Activated CD8-positive, alpha-beta T cell treated with anti-CD3 and anti-CD28 coated beads for 36 hours (primary cell): ENCODE data around the gene TAPT1. TPM values are rescaled to one million over a fixed set of nuclear protein-coding genes. Genes with fewer than 3 reads are reported as not detected.

Experiments
- ATAC-seq: fragments of 200-7000 bp; cut with Tn5 transposase; one replicate; pipeline ENCODE4 v1.10.0; 2021; ENCODE audit warnings: mild to moderate bottlenecking, moderate library complexity
- CTCF ChIA-PET: fragments of 350-600 bp; sonication (Branson Sonifier 250); formaldehyde crosslinking; loops from one replicate; lab custom pipeline; 2021; ENCODE audit warnings: antibody characterized with exemption; lab: Charles Lee
- POLR2A ChIA-PET: fragments of 350-600 bp; sonication (Branson Sonifier 250); formaldehyde crosslinking; loops from one replicate; lab custom pipeline; 2021; ENCODE audit warnings: antibody characterized with exemption; lab: Charles Lee
- DNase-seq: peaks from one replicate; pipeline ENCODE4 v3.0.0-alpha.2; 2020
- H3K27ac Mint-ChIP-seq: one replicate; pipeline ENCODE4 v1.8.0; 2021; ENCODE audit warnings: mild to moderate bottlenecking, mixed read lengths
- H3K27me3 Mint-ChIP-seq: one replicate; pipeline ENCODE4 v1.8.0; 2021; ENCODE audit warnings: mixed read lengths
- H3K36me3 Mint-ChIP-seq: one replicate; pipeline ENCODE4 v1.8.0; 2021; ENCODE audit warnings: low read depth, mixed read lengths
- H3K4me1 Mint-ChIP-seq: one replicate; pipeline ENCODE4 v1.8.0; 2021; ENCODE audit warnings: low read depth, mixed read lengths
- H3K4me3 Mint-ChIP-seq: one replicate; pipeline ENCODE4 v1.8.0; 2021; ENCODE audit warnings: mild to moderate bottlenecking, moderate library complexity, mixed read lengths
- H3K9me3 Mint-ChIP-seq: one replicate; pipeline ENCODE4 v1.8.0; 2021; ENCODE audit warnings: mixed read lengths
- intact Hi-C: fragments of 100-400 bp; cut with micrococcal nuclease; formaldehyde crosslinking; loops from one replicate; pipeline ENCODE4 v1.10.0; 2022
- total RNA-seq, 2 experiments: library from RNA; stranded (reverse); gene quantifications; one replicate each; pipeline ENCODE4 v1.2.3, GENCODE V29; 2021
- TF ChIP-seq, protein P1 (sequence below): fragments of 200-600 bp; IDR thresholded peaks from one replicate; pipeline ENCODE4 v1.8.0; 2022; ENCODE audit warnings: antibody characterized with exemption, mild to moderate bottlenecking

The TAPT1 gene
- total RNA-seq, 2 experiments from 2014 or later: 34.2 to 35.5 TPM

DNA sequence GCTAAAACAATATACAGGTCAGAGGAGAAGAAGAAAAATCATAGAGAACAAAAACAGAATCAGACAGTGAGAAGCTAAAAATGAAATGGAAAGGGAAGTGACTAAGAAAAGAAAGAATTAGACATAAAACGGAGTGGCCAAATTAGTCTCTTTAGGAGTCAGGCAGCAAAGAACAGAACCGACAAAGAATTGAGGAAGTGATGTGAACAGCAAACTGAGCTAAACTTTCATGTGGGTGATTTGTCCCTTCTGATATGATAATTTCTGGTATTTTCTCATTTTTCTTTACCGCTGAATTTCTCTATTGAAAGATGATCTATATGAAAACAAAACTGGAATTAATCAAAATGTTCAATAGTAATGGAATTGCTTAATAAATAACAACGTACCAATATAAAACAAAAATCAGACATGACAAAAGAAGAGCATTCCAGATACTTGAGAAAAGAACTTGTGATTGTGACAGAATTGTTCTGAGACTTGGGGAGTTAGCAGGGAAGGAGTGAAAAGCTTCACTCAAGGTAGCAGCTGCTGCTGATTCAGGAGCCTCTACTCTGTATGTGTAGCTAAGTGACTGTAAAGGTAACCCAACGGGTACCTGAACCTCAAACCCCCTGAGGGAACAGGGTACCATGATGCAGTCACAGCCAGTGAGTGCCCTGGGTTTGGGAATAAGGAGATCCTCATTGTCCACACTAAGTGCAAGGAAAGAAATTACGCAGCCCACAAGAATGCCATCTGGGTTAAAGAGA lies 8.8 kb downstream of the TAPT1 start:
- H3K27me3 Mint-ChIP-seq: no peaks in the 10 kb centered on the region
- CTCF ChIA-PET: interaction anchor here (0.7 to 9.7 kb wide), 4 partner anchors 9 to 47 kb away, joined by 3 to 77 read pairs (median 3); partner anchors contain the start of gene TAPT1
- H3K27ac Mint-ChIP-seq: peak overlapping the region; percentile 52
- no peaks in the 10 kb centered on the region for H3K9me3 Mint-ChIP-seq
- intact Hi-C loops: no loop called here
- peak overlapping the region; percentile 47 for H3K4me3 Mint-ChIP-seq
- peaks cover 71% of the 10 kb centered on the region for H3K4me1 Mint-ChIP-seq
- DNase-seq: no peak
- H3K36me3 Mint-ChIP-seq: peaks cover 37% of the 10 kb centered on the region
- peak; percentile 79 for ATAC-seq
- POLR2A ChIA-PET: interaction anchor here (0.8 kb wide), 1 partner anchor 8 kb away, joined by 4 read pairs; no protein-coding TSS in a partner anchor
- TF ChIP-seq, protein P1, sequence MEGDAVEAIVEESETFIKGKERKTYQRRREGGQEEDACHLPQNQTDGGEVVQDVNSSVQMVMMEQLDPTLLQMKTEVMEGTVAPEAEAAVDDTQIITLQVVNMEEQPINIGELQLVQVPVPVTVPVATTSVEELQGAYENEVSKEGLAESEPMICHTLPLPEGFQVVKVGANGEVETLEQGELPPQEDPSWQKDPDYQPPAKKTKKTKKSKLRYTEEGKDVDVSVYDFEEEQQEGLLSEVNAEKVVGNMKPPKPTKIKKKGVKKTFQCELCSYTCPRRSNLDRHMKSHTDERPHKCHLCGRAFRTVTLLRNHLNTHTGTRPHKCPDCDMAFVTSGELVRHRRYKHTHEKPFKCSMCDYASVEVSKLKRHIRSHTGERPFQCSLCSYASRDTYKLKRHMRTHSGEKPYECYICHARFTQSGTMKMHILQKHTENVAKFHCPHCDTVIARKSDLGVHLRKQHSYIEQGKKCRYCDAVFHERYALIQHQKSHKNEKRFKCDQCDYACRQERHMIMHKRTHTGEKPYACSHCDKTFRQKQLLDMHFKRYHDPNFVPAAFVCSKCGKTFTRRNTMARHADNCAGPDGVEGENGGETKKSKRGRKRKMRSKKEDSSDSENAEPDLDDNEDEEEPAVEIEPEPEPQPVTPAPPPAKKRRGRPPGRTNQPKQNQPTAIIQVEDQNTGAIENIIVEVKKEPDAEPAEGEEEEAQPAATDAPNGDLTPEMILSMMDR: no peak

DNA sequence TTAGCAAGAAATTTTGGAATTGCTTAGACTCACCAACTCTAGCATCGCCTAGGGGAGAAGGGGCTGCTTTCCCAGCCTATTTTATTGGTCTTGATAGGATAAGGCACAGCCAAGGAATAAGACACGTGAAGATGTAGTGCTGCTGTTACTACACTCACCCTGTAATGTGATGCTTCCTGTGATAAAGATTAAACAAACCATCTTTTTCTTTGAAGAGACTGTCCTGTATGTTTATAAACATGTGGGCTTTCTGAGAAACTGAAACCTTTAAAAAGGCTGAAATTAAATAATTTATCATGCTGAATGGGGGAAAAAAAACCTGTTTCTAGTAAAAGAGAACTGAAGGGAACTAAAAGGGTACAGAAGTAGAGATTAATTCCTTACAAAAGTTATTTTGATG lies 13.2 kb downstream of the TAPT1 start:
- Mint-ChIP-seq H3K27me3 (no peaks in the 10 kb centered on the region), H3K4me3 (no peak overlapping the region), H3K9me3 (no peaks in the 10 kb centered on the region), H3K36me3 (peaks cover 43% of the 10 kb centered on the region), H3K4me1 (peaks cover 68% of the 10 kb centered on the region), H3K27ac (no peak overlapping the region)
- ATAC-seq (no peak), DNase-seq (no peak)
- ChIA-PET CTCF (interaction anchor here (0.8 to 9.7 kb wide), 8 partner anchors 6 to 187 kb away, joined by 3 to 77 read pairs (median 3); no protein-coding TSS in a partner anchor), POLR2A (interaction anchor here (1.2 to 1.3 kb wide), 2 partner anchors 11 to 15 kb away, joined by 4 to 5 read pairs; no protein-coding TSS in a partner anchor)
- TF ChIP-seq, protein P1: no peak
- intact Hi-C loops: no loop called here

DNA sequence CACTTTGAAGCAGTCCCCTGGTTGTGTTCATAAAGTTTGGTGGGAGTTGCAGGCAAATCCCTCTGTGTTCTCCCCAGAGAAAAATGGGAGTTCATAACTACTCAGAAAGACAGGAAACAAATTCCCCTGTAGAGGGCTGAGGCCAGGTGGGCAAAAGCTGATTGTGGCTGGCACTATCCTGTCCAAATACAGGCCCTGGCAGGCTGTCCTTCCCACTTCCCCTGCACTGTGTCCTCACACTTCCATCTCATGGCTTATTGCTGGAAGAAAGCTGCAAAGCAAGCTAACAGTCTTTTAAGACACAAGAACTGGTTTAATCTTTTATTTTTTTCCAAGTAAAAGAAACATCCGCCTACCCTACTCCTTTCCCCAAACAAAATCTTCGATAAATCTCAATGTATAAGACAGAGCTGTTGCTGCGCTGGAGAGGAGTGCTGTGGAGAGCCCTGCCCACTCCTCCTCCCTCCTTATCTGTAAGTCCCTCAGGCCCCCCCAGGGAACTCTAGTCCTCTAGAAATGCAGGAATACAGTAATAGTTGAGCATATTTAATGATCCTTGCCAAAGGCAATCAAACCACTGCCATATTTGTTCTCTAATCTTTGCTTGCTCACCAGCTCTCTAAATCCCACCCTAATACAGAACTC lies 14.0 kb downstream of the TAPT1 start:
- intact Hi-C loops: no loop called here
- Mint-ChIP-seq H3K9me3 (no peaks in the 10 kb centered on the region), H3K4me1 (peaks cover 69% of the 10 kb centered on the region), H3K36me3 (peaks cover 38% of the 10 kb centered on the region), H3K4me3 (no peak overlapping the region), H3K27me3 (no peaks in the 10 kb centered on the region), H3K27ac (no peak overlapping the region)
- ChIA-PET CTCF (interaction anchor here (0.8 to 1.4 kb wide), 5 partner anchors 12 to 186 kb away, joined by 3 to 4 read pairs (median 3); no protein-coding TSS in a partner anchor), POLR2A (interaction anchor here (1.2 kb wide), 1 partner anchor 16 kb away, joined by 4 read pairs; no protein-coding TSS in a partner anchor)
- ATAC-seq (no peak), DNase-seq (no peak)
- TF ChIP-seq, protein P1: no peak

DNA sequence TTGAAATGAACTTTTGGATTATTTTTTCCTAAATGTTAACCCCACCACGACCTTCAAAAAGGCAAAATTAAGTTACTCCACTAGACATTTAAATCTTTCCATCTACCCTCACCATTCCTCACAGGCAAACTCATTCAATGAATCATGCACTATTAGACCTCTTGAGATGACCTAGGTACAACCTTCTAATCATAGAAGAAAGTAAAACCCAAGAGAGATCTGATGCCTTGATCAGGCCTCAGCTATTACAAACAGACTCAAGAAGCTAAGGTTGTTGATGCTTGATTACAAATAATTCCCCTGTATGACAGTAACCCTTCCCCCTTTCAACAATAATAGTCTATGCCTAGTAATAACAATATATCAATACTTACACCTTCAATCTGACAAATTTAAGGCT lies 18.9 kb downstream of the TAPT1 start:
- peaks cover 26% of the 10 kb centered on the region for H3K36me3 Mint-ChIP-seq
- H3K4me1 Mint-ChIP-seq: peaks cover 65% of the 10 kb centered on the region

More for the DNA sequence above, 18.9 kb downstream of the TAPT1 start:
- H3K27me3 Mint-ChIP-seq: no peaks in the 10 kb centered on the region
- TF ChIP-seq, protein P1: no peak
- H3K9me3 Mint-ChIP-seq: no peaks in the 10 kb centered on the region
- DNase-seq (no peak), ATAC-seq (peak; percentile 46)
- H3K27ac Mint-ChIP-seq: peak overlapping the region; percentile 5
- intact Hi-C loops: loop anchor here (10.0 kb wide), 1 partner anchor 57 kb away; no protein-coding TSS in a partner anchor
- no peak overlapping the region for H3K4me3 Mint-ChIP-seq
- CTCF ChIA-PET: interaction anchor here (1.1 to 4.5 kb wide), 7 partner anchors 9 to 188 kb away, joined by 3 to 77 read pairs (median 10); no protein-coding TSS in a partner anchor
- POLR2A ChIA-PET: interaction anchor here (1.7 kb wide), 1 partner anchor 14 kb away, joined by 5 read pairs; no protein-coding TSS in a partner anchor
